Heart left ventricle (tissue), 13 donors: ENCODE results near the gene TEAD1.

Experiments
- CTCF ChIP-seq, 12 donors: fragments of 200-600 bp; sonication (generic) in 4 of 12; IDR thresholded peaks; one replicate each; pipeline versions ENCODE4 v1.5.0 to v1.8.0; 2018 to 2022; ENCODE audit warnings: antibody characterized with exemption in 12 of 12, mild to moderate bottlenecking in 5 of 12
- POLR2A ChIP-seq, 2 donors: fragments of 450-650 bp; IDR thresholded peaks; one replicate each; pipeline ENCODE4 v1.6.1; 2017; ENCODE audit warnings: antibody characterized with exemption in 2 of 2, mild to moderate bottlenecking in 2 of 2, moderate library complexity in 2 of 2
- donor health status: ischemic (EF 13 %, LVEDD 7.1; RV severe dilation, severe dysfunction).
- donor health status: DM: no; HTN: yes; CAD: no.
- donor health status: DM: no; HTN: no; CAD: no.
- donor health status: ischemic (EF 25% LVEDD 6.9; RV normal size, moderate dysfunction).
- donor health status: ischemic (EF 25% LVEDD 5.7; RV mildly dilated, moderate dysfunction).
- donor health status: ischemic (EF 35%, LVEDD 5.7; RV mildly dilated, moderate dysfunction).
- donor health status: nonischemic (EF 11% LVEDD 7.7; RV severe dilation, severe dysfunction).
- donor health status: DM: yes; HTN: yes; CAD: no.
- donor health status: PGD.
- donor health status: ischemic (EF 29% LVEDD 5.4; RV normal size, mild dysfunction).
- donor health status: nonischemic (EF 23%, LVEDD 6.1; RV moderate dilation, normal function).

- TF ChIP-seq CTCF (IDR thresholded peaks at IDR 0.05), result no peak
- no peak for TF ChIP-seq POLR2A (IDR thresholded peaks at IDR 0.05)
Measured at GRCh38 chr11:12723421-12724300, 49.4 kb downstream of the TEAD1 start.
